ENCODE measurements around the gene KRTAP19-1. TPM values are rescaled to one million over a fixed set of nuclear protein-coding genes. Genes with fewer than 3 reads are reported as not detected.

The KRTAP19-1 gene
- total RNA-seq, 1 experiment from 2014 or later = not detected

- Histone ChIP-seq H2BK20ac (ENCODE audit: low read depth, low read length, poor library complexity, severe bottlenecking) (no peak overlapping the region), H4K20me1 (ENCODE audit: control insufficient read depth, insufficient read depth, insufficient read length) (no peaks in the 10 kb centered on the region), H3K18ac (ENCODE audit: insufficient read length, low read depth, low read length) (no peak overlapping the region), H2BK120ac (ENCODE audit: low read depth, low read length, poor library complexity, severe bottlenecking) (no peak overlapping the region), H2AFZ (ENCODE audit: low read length) (no peak overlapping the region), H3K27ac (ENCODE audit: insufficient read length, low read depth, low read length) (no peak overlapping the region), H3K4me2 (ENCODE audit: insufficient read depth, insufficient read length, low read length) (no peak overlapping the region), H3K27me3 (ENCODE audit: insufficient read depth, low read length) (no peaks in the 10 kb centered on the region), H2AK5ac (ENCODE audit: insufficient read length, low read length) (no peak overlapping the region), H3K4me1 (ENCODE audit: insufficient read depth, low read length) (no peaks in the 10 kb centered on the region), H3K23ac (ENCODE audit: insufficient read length, low read depth, low read length) (no peak overlapping the region), H3K23me2 (ENCODE audit: insufficient read length, low read depth, low read length, poor library complexity, severe bottlenecking) (no peaks in the 10 kb centered on the region), H3K56ac (ENCODE audit: insufficient read length, low read depth, low read length) (no peak overlapping the region), H3K4ac (ENCODE audit: low read depth, low read length) (no peak overlapping the region), H4K8ac (replicated peaks; ENCODE audit: insufficient read length, low read depth, low read length) (no peak overlapping the region), H3T11ph (ENCODE audit: low read length) (no peak overlapping the region), H2BK12ac (ENCODE audit: insufficient read length, low read depth, low read length) (no peak overlapping the region), H4K91ac (ENCODE audit: insufficient read length, low read depth, low read length) (no peak overlapping the region), H2BK5ac (ENCODE audit: insufficient read length, low read length) (no peak overlapping the region), H3K9me3 (ENCODE audit: control insufficient read depth, low read depth, low read length) (no peaks in the 10 kb centered on the region), H3K79me2 (ENCODE audit: insufficient read depth, low read length) (no peaks in the 10 kb centered on the region), H3K79me1 (ENCODE audit: insufficient read depth, low read depth, low read length, poor library complexity, severe bottlenecking) (no peaks in the 10 kb centered on the region), H2BK15ac (ENCODE audit: low read depth, low read length) (no peak overlapping the region), H3K14ac (ENCODE audit: insufficient read depth, low read length) (no peak overlapping the region), H4K5ac (ENCODE audit: insufficient read length, low read depth, low read length) (no peak overlapping the region), H3K9ac (ENCODE audit: extremely low read depth, insufficient read length, low read length) (no peak overlapping the region)
- Mint-ChIP-seq H3K9me3 (no peaks in the 10 kb centered on the region), H3K4me3 (no peak overlapping the region), H3K36me3 (ENCODE audit: insufficient read depth in 1 of 3, low read depth in 3 of 3) (no peaks in the 10 kb centered on the region), H3K27ac (no peak overlapping the region), H3K27me3 (ENCODE audit: low read depth) (no peaks in the 10 kb centered on the region), H3K4me1 (no peaks in the 10 kb centered on the region)
- WGBS (ENCODE audit: extremely low coverage, insufficient read length, low lambda C conversion rate) = no CpG with 5 or more reads among the region's 6 CpGs
- TF ChIP-seq CTCF (conservative IDR thresholded peaks at IDR 0.05) = no peak
- DNase-seq = no peak
These were observed 11.1 kb downstream of the KRTAP19-1 start for GRCh38 chr21:30468900-30469714.

Measured in H9 (cell line).